ENCODE results near the gene PCNX3. TPM values are rescaled to one million over a fixed set of nuclear protein-coding genes. Genes with fewer than 3 reads are reported as not detected.

PCNX3 gene
- total RNA-seq, 2 donors from 2014 or later, result 16.1 to 21.8 TPM

GRCh38 chr11:65609229-65609628, 6.3 kb upstream of the PCNX3 start:
- Histone ChIP-seq H3K27me3 (no peaks in the 10 kb centered on the region), H3K9me3 (no peaks in the 10 kb centered on the region), H3K4me1 (peaks cover 0 to 74% of the 10 kb centered on the region in 2 donors), H3K4me3 (no peak overlapping the region), H3K36me3 (peaks cover 20% of the 10 kb centered on the region), H3K27ac (no peak overlapping the region)
- TF ChIP-seq CTCF (IDR thresholded peaks at IDR 0.05), result no peak
- DNase-seq (ENCODE audit: low spot score), result no peak

- TF ChIP-seq CTCF (IDR thresholded peaks at IDR 0.05), result no peak
- Histone ChIP-seq H3K4me1 (peaks cover 0 to 76% of the 10 kb centered on the region in 2 donors), H3K4me3 (no peak overlapping the region), H3K27ac (no peak overlapping the region), H3K36me3 (peaks cover 15% of the 10 kb centered on the region), H3K27me3 (no peaks in the 10 kb centered on the region), H3K9me3 (no peaks in the 10 kb centered on the region)
- no peak for DNase-seq (ENCODE audit: low spot score)
Observed at GRCh38 chr11:65609665-65610064, 5.9 kb upstream of the PCNX3 start.

GRCh38 chr11:65610404-65610803, 5.2 kb upstream of the PCNX3 start:
- peak overlapping the region; percentile 89 to 91 for H3K27ac ChIP-seq
- no peak for DNase-seq (ENCODE audit: low spot score)
- no peak for TF ChIP-seq CTCF (IDR thresholded peaks at IDR 0.05)
- peak overlapping the region in 1 of 2 donors; percentile 77 for H3K4me3 ChIP-seq
- no peaks in the 10 kb centered on the region for H3K27me3 ChIP-seq
- H3K4me1 ChIP-seq, result peaks cover 0 to 77% of the 10 kb centered on the region in 2 donors
- H3K9me3 ChIP-seq, result no peaks in the 10 kb centered on the region
- peaks cover 8% of the 10 kb centered on the region for H3K36me3 ChIP-seq

- H3K4me3 ChIP-seq, result peak overlapping the region; percentile 58 to 77
- no peak for TF ChIP-seq CTCF (IDR thresholded peaks at IDR 0.05)
- no peaks in the 10 kb centered on the region for H3K9me3 ChIP-seq
- H3K27ac ChIP-seq, result peak overlapping the region; percentile 89 to 91
- no peaks in the 10 kb centered on the region for H3K27me3 ChIP-seq
- peaks cover 0 to 80% of the 10 kb centered on the region in 2 donors for H3K4me1 ChIP-seq
- DNase-seq (ENCODE audit: low spot score), result no peak
- peaks cover under 1% of the 10 kb centered on the region for H3K36me3 ChIP-seq
Observed at GRCh38 chr11:65611028-65611757, 4.4 kb upstream of the PCNX3 start.

- H3K9me3 ChIP-seq, result no peaks in the 10 kb centered on the region
- no peak for DNase-seq (ENCODE audit: low spot score)
- H3K27me3 ChIP-seq, result no peaks in the 10 kb centered on the region
- peak overlapping the region; percentile 89 to 91 for H3K27ac ChIP-seq
- no peaks in the 10 kb centered on the region for H3K36me3 ChIP-seq
- H3K4me3 ChIP-seq, result peak overlapping the region; percentile 58 to 77
- TF ChIP-seq CTCF (IDR thresholded peaks at IDR 0.05), result no peak
- peaks cover 0 to 81% of the 10 kb centered on the region in 2 donors for H3K4me1 ChIP-seq
Observed at GRCh38 chr11:65611758-65612603, 3.6 kb upstream of the PCNX3 start.
